ENCODE data around the gene KANSL2. TPM values are rescaled to one million over a fixed set of nuclear protein-coding genes. Genes with fewer than 3 reads are reported as not detected.
A peak's percentile ranks its signal among the peaks of the same experiment; 100 is the strongest.
"Not testable (repeated sequence)": the region's sequence is repeated elsewhere in the genome, so short reads cannot be mapped to it uniquely, and the experiment has no call there.

The KANSL2 gene
- total RNA-seq, 4 donors from 2014 or later, result 58.4 to 101 (median 69.4) TPM

GRCh38 chr12:48683534-48683933 lies 1.5 kb upstream of the KANSL2 start:
- H3K27me3 ChIP-seq, result no peaks in the 10 kb centered on the region
- H3K9me3 ChIP-seq, result no peaks in the 10 kb centered on the region
- peaks cover 0 to 31% (median 0%) of the 10 kb centered on the region in 3 donors for H3K36me3 ChIP-seq
- peaks cover 0 to 33% (median 22%) of the 10 kb centered on the region in 4 donors for H3K4me1 ChIP-seq
- 85 to 86% methylated on average over 4 of the region's 4 CpGs for WGBS, 2 donors
- H3K4me3 ChIP-seq, result no peak overlapping the region
- no peak for TF ChIP-seq CTCF (IDR thresholded peaks at IDR 0.05)
- DNase-seq (ENCODE audit: low spot score in 2 of 2), result no peak
- H3K27ac ChIP-seq, result no peak overlapping the region

GRCh38 chr12:48682927-48683326 lies 889 bp upstream of the KANSL2 start:
- no peak overlapping the region for H3K27ac ChIP-seq
- H3K27me3 ChIP-seq, result no peaks in the 10 kb centered on the region
- H3K36me3 ChIP-seq, result peaks cover 0 to 25% (median 0%) of the 10 kb centered on the region in 3 donors
- WGBS, 2 donors, result 83 to 93% methylated on average over 2 of the region's 2 CpGs
- no peaks in the 10 kb centered on the region for H3K9me3 ChIP-seq
- peaks cover 0 to 39% (median 28%) of the 10 kb centered on the region in 4 donors for H3K4me1 ChIP-seq
- TF ChIP-seq EP300 (IDR thresholded peaks at IDR 0.05) (no peak), CTCF (IDR thresholded peaks at IDR 0.05) (no peak), POLR2A (IDR thresholded peaks at IDR 0.05) (no peak)
- H3K4me3 ChIP-seq, result peak overlapping the region; percentile 62 to 99 (median 89)
- DNase-seq (ENCODE audit: low spot score in 2 of 2), result no peak

- 24 to 26% methylated on average over 16 to 19 of the region's 19 CpGs for WGBS, 2 donors
- DNase-seq (ENCODE audit: low spot score in 2 of 2); H3K9me3 ChIP-seq; H3K27me3 ChIP-seq: not testable (repeated sequence)
- Histone ChIP-seq H3K36me3 (peaks cover 0 to 21% (median 0%) of the 10 kb centered on the region in 3 donors), H3K27ac (peak overlapping the region in 2 of 4 donors; percentile 72 to 91), H3K4me3 (peak overlapping the region; percentile 62 to 99 (median 89)), H3K4me1 (peaks cover 0 to 43% (median 30%) of the 10 kb centered on the region in 4 donors)
Measured at GRCh38 chr12:48682533-48682905, 481 bp upstream of the KANSL2 start.

GRCh38 chr12:48681399-48681709 lies 684 bp downstream of the KANSL2 start:
- Histone ChIP-seq H3K27me3 (no peaks in the 10 kb centered on the region), H3K4me3 (peak overlapping the region; percentile 86 to 99 (median 94)), H3K4me1 (peaks cover 0 to 51% (median 30%) of the 10 kb centered on the region in 4 donors), H3K9me3 (no peaks in the 10 kb centered on the region), H3K36me3 (peaks cover 0 to 23% (median 0%) of the 10 kb centered on the region in 3 donors), H3K27ac (peak overlapping the region; percentile 47 to 93 (median 90))
- TF ChIP-seq EP300 (IDR thresholded peaks at IDR 0.05), result no peak
- TF ChIP-seq POLR2A (IDR thresholded peaks at IDR 0.05), result no peak
- no peak for TF ChIP-seq CTCF (IDR thresholded peaks at IDR 0.05)
- WGBS, 2 donors, result 0 to 2% methylated on average over 11 of the region's 11 CpGs
- peak in 1 of 2 donors; percentile 5 for DNase-seq (ENCODE audit: low spot score in 2 of 2)

GRCh38 chr12:48680861-48681260 lies 1.2 kb downstream of the KANSL2 start:
- TF ChIP-seq POLR2A (IDR thresholded peaks at IDR 0.05), result no peak
- no peak for TF ChIP-seq CTCF (IDR thresholded peaks at IDR 0.05)
- TF ChIP-seq EP300 (IDR thresholded peaks at IDR 0.05), result no peak
- DNase-seq (ENCODE audit: low spot score in 2 of 2), result no peak
- Histone ChIP-seq H3K27me3 (no peaks in the 10 kb centered on the region), H3K9me3 (no peaks in the 10 kb centered on the region), H3K27ac (peak overlapping the region in 1 of 4 donors; percentile 91), H3K4me1 (peaks cover 0 to 55% (median 30%) of the 10 kb centered on the region in 4 donors), H3K36me3 (peaks cover 0 to 28% (median 0%) of the 10 kb centered on the region in 3 donors), H3K4me3 (peak overlapping the region; percentile 86 to 99 (median 94))
- WGBS, 2 donors, result 77 to 83% methylated on average over 12 to 13 of the region's 13 CpGs
